GM23338 (cell line): Measurements from ENCODE around the gene ALDH1A1. TPM values are rescaled to one million over a fixed set of nuclear protein-coding genes. Genes with fewer than 3 reads are reported as not detected.

ENCODE experiments used
- EZH2 ChIP-seq: fragments of 200-600 bp; sonication (generic); IDR thresholded peaks from one replicate; pipeline ENCODE4 v1.8.0; 2017; ENCODE audit warnings: antibody characterized with exemption, mild to moderate bottlenecking, low read depth; ENCODE audit not compliant: unreplicated experiment
- EZH2phosphoT487 ChIP-seq: fragments of 200-600 bp; sonication (generic); IDR thresholded peaks from one replicate; pipeline ENCODE4 v1.8.1; 2018; ENCODE audit warnings: antibody characterized with exemption; ENCODE audit not compliant: unreplicated experiment
- JUNB ChIP-seq: IDR thresholded peaks from one replicate; pipeline ENCODE4 v1.6.1; 2016; ENCODE audit warnings: antibody characterized with exemption; ENCODE audit not compliant: unreplicated experiment
- NANOG ChIP-seq: IDR thresholded peaks from 2 replicates; pipeline ENCODE4 v1.6.1; 2016; ENCODE audit warnings: antibody characterized with exemption, borderline replicate concordance
- POLR2AphosphoS5 ChIP-seq: IDR thresholded peaks from 2 replicates; pipeline ENCODE4 v1.6.1; 2016; ENCODE audit warnings: antibody characterized with exemption, low read depth
- STAT1 ChIP-seq: IDR thresholded peaks from one replicate; pipeline ENCODE4 v1.6.1; 2016; ENCODE audit warnings: antibody characterized with exemption; ENCODE audit not compliant: unreplicated experiment
- ZNF114 ChIP-seq: fragments of 250-450 bp; sonication (Bioruptor Pico); IDR thresholded peaks from 2 replicates; pipeline ENCODE4 v1.5.0; 2020; ENCODE audit warnings: mild to moderate bottlenecking, moderate library complexity
- polyA plus RNA-seq: library from polyadenylated mRNA; unstranded; fragments of >200 nt; fragmentation: Nextera tagmentation; extraction: Ambion mirVana; gene quantifications from 2 replicates; pipeline ENCODE4 v1.2.1, GENCODE V29; 2016
- total RNA-seq: library from RNA; depleted of rRNA; stranded (reverse); fragments of >200 nt; shearing (Covaris generic); gene quantifications from 2 replicates; pipeline ENCODE4 v1.2.3, GENCODE V29; 2014
- TF ChIP-seq, protein P1 (sequence below): fragments of 250-450 bp; sonication (Bioruptor Pico); IDR thresholded peaks from 2 replicates; pipeline ENCODE4 v1.5.0; 2020; ENCODE audit warnings: mild to moderate bottlenecking, moderate library complexity
- TF ChIP-seq, protein P2 (sequence below): IDR thresholded peaks from one replicate; pipeline ENCODE4 v1.6.1; 2018; ENCODE audit warnings: antibody characterized with exemption; ENCODE audit not compliant: unreplicated experiment
- TF ChIP-seq, protein P3 (sequence below): IDR thresholded peaks from 2 replicates; pipeline ENCODE4 v1.6.1; 2016; ENCODE audit warnings: antibody characterized with exemption

The ALDH1A1 gene
- total and polyA plus RNA-seq, 2 experiments from 2014 or later, result 2.1 to 3.4 TPM

DNA sequence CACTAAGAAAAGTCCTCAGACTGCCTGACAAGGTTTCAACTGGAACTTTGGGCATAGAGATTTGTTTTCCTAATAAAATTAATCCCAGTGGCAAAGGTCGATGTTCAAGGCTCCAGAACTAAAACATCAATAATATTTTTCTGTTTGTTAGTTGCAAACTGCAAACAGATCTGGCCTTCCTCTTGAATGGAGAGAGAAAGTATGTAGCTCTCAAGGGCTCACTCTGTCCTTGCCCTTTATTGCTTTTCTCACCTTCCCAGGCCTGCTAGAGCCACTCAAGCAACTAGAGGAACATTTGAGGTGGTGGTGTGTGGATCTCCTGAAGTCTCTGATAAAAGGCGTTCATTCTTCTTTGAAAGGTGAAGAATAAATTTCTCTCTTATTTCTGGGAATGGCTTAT is 16.6 kb downstream of the ALDH1A1 start (continued):
- TF ChIP-seq, protein P1, sequence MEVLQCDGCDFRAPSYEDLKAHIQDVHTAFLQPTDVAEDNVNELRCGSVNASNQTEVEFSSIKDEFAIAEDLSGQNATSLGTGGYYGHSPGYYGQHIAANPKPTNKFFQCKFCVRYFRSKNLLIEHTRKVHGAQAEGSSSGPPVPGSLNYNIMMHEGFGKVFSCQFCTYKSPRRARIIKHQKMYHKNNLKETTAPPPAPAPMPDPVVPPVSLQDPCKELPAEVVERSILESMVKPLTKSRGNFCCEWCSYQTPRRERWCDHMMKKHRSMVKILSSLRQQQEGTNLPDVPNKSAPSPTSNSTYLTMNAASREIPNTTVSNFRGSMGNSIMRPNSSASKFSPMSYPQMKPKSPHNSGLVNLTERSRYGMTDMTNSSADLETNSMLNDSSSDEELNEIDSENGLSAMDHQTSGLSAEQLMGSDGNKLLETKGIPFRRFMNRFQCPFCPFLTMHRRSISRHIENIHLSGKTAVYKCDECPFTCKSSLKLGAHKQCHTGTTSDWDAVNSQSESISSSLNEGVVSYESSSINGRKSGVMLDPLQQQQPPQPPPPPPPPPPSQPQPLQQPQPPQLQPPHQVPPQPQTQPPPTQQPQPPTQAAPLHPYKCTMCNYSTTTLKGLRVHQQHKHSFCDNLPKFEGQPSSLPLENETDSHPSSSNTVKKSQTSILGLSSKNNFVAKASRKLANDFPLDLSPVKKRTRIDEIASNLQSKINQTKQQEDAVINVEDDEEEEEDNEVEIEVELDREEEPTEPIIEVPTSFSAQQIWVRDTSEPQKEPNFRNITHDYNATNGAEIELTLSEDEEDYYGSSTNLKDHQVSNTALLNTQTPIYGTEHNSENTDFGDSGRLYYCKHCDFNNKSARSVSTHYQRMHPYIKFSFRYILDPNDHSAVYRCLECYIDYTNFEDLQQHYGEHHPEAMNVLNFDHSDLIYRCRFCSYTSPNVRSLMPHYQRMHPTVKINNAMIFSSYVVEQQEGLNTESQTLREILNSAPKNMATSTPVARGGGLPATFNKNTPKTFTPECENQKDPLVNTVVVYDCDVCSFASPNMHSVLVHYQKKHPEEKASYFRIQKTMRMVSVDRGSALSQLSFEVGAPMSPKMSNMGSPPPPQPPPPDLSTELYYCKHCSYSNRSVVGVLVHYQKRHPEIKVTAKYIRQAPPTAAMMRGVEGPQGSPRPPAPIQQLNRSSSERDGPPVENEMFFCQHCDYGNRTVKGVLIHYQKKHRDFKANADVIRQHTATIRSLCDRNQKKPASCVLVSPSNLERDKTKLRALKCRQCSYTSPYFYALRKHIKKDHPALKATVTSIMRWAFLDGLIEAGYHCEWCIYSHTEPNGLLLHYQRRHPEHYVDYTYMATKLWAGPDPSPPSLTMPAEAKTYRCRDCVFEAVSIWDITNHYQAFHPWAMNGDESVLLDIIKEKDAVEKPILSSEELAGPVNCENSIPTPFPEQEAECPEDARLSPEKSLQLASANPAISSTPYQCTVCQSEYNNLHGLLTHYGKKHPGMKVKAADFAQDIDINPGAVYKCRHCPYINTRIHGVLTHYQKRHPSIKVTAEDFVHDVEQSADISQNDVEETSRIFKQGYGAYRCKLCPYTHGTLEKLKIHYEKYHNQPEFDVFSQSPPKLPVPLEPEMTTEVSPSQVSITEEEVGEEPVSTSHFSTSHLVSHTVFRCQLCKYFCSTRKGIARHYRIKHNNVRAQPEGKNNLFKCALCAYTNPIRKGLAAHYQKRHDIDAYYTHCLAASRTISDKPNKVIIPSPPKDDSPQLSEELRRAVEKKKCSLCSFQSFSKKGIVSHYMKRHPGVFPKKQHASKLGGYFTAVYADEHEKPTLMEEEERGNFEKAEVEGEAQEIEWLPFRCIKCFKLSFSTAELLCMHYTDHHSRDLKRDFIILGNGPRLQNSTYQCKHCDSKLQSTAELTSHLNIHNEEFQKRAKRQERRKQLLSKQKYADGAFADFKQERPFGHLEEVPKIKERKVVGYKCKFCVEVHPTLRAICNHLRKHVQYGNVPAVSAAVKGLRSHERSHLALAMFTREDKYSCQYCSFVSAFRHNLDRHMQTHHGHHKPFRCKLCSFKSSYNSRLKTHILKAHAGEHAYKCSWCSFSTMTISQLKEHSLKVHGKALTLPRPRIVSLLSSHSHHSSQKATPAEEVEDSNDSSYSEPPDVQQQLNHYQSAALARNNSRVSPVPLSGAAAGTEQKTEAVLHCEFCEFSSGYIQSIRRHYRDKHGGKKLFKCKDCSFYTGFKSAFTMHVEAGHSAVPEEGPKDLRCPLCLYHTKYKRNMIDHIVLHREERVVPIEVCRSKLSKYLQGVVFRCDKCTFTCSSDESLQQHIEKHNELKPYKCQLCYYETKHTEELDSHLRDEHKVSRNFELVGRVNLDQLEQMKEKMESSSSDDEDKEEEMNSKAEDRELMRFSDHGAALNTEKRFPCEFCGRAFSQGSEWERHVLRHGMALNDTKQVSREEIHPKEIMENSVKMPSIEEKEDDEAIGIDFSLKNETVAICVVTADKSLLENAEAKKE, result no peak
- TF ChIP-seq EZH2 (no peak), STAT1 (no peak), JUNB (no peak), ZNF114 (CRISPR knock-in tag) (no peak), EZH2phosphoT487 (no peak), POLR2AphosphoS5 (no peak), NANOG (no peak)
- TF ChIP-seq, protein P2, sequence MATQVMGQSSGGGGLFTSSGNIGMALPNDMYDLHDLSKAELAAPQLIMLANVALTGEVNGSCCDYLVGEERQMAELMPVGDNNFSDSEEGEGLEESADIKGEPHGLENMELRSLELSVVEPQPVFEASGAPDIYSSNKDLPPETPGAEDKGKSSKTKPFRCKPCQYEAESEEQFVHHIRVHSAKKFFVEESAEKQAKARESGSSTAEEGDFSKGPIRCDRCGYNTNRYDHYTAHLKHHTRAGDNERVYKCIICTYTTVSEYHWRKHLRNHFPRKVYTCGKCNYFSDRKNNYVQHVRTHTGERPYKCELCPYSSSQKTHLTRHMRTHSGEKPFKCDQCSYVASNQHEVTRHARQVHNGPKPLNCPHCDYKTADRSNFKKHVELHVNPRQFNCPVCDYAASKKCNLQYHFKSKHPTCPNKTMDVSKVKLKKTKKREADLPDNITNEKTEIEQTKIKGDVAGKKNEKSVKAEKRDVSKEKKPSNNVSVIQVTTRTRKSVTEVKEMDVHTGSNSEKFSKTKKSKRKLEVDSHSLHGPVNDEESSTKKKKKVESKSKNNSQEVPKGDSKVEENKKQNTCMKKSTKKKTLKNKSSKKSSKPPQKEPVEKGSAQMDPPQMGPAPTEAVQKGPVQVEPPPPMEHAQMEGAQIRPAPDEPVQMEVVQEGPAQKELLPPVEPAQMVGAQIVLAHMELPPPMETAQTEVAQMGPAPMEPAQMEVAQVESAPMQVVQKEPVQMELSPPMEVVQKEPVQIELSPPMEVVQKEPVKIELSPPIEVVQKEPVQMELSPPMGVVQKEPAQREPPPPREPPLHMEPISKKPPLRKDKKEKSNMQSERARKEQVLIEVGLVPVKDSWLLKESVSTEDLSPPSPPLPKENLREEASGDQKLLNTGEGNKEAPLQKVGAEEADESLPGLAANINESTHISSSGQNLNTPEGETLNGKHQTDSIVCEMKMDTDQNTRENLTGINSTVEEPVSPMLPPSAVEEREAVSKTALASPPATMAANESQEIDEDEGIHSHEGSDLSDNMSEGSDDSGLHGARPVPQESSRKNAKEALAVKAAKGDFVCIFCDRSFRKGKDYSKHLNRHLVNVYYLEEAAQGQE, result no peak
- TF ChIP-seq, protein P3, sequence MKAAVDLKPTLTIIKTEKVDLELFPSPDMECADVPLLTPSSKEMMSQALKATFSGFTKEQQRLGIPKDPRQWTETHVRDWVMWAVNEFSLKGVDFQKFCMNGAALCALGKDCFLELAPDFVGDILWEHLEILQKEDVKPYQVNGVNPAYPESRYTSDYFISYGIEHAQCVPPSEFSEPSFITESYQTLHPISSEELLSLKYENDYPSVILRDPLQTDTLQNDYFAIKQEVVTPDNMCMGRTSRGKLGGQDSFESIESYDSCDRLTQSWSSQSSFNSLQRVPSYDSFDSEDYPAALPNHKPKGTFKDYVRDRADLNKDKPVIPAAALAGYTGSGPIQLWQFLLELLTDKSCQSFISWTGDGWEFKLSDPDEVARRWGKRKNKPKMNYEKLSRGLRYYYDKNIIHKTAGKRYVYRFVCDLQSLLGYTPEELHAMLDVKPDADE, result no peak
